ENCODE results near the gene SLC4A7. TPM values are rescaled to one million over a fixed set of nuclear protein-coding genes. Genes with fewer than 3 reads are reported as not detected.

The SLC4A7 gene
- polyA plus RNA-seq, 1 of the 3 experiments (the other 2 are of a cell fraction) = 3.9 TPM

GRCh38 chr3:27501759-27502158 lies 17.6 kb upstream of the SLC4A7 start (continued):
- TF ChIP-seq IRF3 (IDR thresholded peaks at IDR 0.05; ENCODE audit: low read depth, low read length) (no peak), CHD2 (IDR thresholded peaks at IDR 0.05; ENCODE audit: low read length, partially characterized antibody) (no peak), MXI1 (IDR thresholded peaks at IDR 0.05; ENCODE audit: low read depth, low read length) (no peak), USF1 (IDR thresholded peaks at IDR 0.05; ENCODE audit: borderline replicate concordance, low read depth) (no peak), RAD21 (IDR thresholded peaks at IDR 0.05; ENCODE audit: low read length) (no peak), GATA2 (CRISPR knock-in tag; IDR thresholded peaks at IDR 0.05) (no peak), TEAD4 (IDR thresholded peaks at IDR 0.05; ENCODE audit: borderline replicate concordance, insufficient read depth) (no peak), CTCF (IDR thresholded peaks at IDR 0.05) (no peak), JUND (IDR thresholded peaks at IDR 0.05) (no peak), FOXM1 (IDR thresholded peaks at IDR 0.05; ENCODE audit: low read depth) (no peak), ZBTB33 (IDR thresholded peaks at IDR 0.05; ENCODE audit: borderline replicate concordance, low read depth) (no peak), FOSL2 (IDR thresholded peaks at IDR 0.05; ENCODE audit: borderline replicate concordance, low read depth) (no peak)

GRCh38 chr3:27500986-27501385 lies 16.8 kb upstream of the SLC4A7 start:
- ChIA-PET POLR2A (no interaction called here), CTCF (no interaction called here)
- Histone ChIP-seq H3K9ac (no peak overlapping the region), H3K4me2 (no peak overlapping the region), H3K79me2 (ENCODE audit: insufficient read depth) (no peaks in the 10 kb centered on the region), H3K27ac (ENCODE audit: low read depth in 2 of 2, low read length in 1 of 2) (no peak overlapping the region), H3K4me1 (ENCODE audit: control insufficient read depth in 1 of 2, insufficient read depth in 2 of 2, low read depth in 1 of 2, low read length in 1 of 2) (no peaks in the 10 kb centered on the region), H3K27me3 (ENCODE audit: insufficient read depth) (no peaks in the 10 kb centered on the region), H3K4me3 (ENCODE audit: low read depth in 2 of 2, low read length in 1 of 2) (no peak overlapping the region), H4K20me1 (ENCODE audit: insufficient read depth) (no peaks in the 10 kb centered on the region), H2AFZ (ENCODE audit: low read depth) (no peak overlapping the region), H3K36me3 (replicated peaks in 1 of 2; ENCODE audit: control insufficient read depth in 1 of 2, insufficient read depth in 2 of 2, low read length in 1 of 2) (no peaks in the 10 kb centered on the region), H3F3A (replicated peaks; ENCODE audit: insufficient read depth) (no peaks in the 10 kb centered on the region), H3K9me2 (no peaks in the 10 kb centered on the region), H3K9me3 (no peaks in the 10 kb centered on the region)
- DNase-seq = no peak
- no peak for TF ChIP-seq SIN3A (IDR thresholded peaks at IDR 0.05; ENCODE audit: borderline replicate concordance, low read depth, low read length)
- TF ChIP-seq EP300 (IDR thresholded peaks at IDR 0.05; ENCODE audit: borderline replicate concordance in 1 of 2, low read depth in 1 of 2, low read length in 1 of 2) = no peak
- TF ChIP-seq NRF1 (IDR thresholded peaks at IDR 0.05; ENCODE audit: low read depth, low read length) = no peak
- no peak for TF ChIP-seq USF2 (IDR thresholded peaks at IDR 0.05; ENCODE audit: borderline replicate concordance, low read depth, low read length)
- no peak for TF ChIP-seq FOSL2 (IDR thresholded peaks at IDR 0.05; ENCODE audit: borderline replicate concordance, low read depth)
- TF ChIP-seq PBX3 (IDR thresholded peaks at IDR 0.05) = no peak
- TF ChIP-seq IRF3 (IDR thresholded peaks at IDR 0.05; ENCODE audit: low read depth, low read length) = no peak
- TF ChIP-seq MXI1 (IDR thresholded peaks at IDR 0.05; ENCODE audit: low read depth, low read length) = no peak
- no peak for TF ChIP-seq TAF1 (IDR thresholded peaks at IDR 0.05; ENCODE audit: borderline replicate concordance, low read depth, low read length)
- TF ChIP-seq FOXJ3 (CRISPR knock-in tag; IDR thresholded peaks at IDR 0.05) = no peak
- no peak for TF ChIP-seq RCOR1 (IDR thresholded peaks at IDR 0.05; ENCODE audit: low read length)
- no peak for TF ChIP-seq JUND (IDR thresholded peaks at IDR 0.05)
- TF ChIP-seq TCF12 (IDR thresholded peaks at IDR 0.05) = no peak
- TF ChIP-seq NFIC (IDR thresholded peaks at IDR 0.05; ENCODE audit: borderline replicate concordance) = no peak
- TF ChIP-seq SMC3 (IDR thresholded peaks at IDR 0.05; ENCODE audit: low read depth, low read length) = no peak

Data from SK-N-SH (cell line).